Left renal cortex interstitium (tissue), 4 donors: Measurements from ENCODE around the gene FETUB. TPM values are rescaled to one million over a fixed set of nuclear protein-coding genes. Genes with fewer than 3 reads are reported as not detected.
"Not testable (repeated sequence)": the region's sequence is repeated elsewhere in the genome, so short reads cannot be mapped to it uniquely, and the experiment has no call there.

Experiments
- DNase-seq, 4 donors: peaks; one replicate each; pipeline ENCODE4 v3.0.0-alpha.2; 2013; ENCODE audit warnings: low read depth in 4 of 4, low spot score in 2 of 4, missing footprints in 1 of 4
- polyA plus RNA-seq, 4 donors: library from polyadenylated mRNA; unstranded; fragments of 120-200 nt; gene quantifications; one replicate each; pipeline ENCODE4 v1.2.1, GENCODE V29; 2013; ENCODE audit not compliant: insufficient read length in 4 of 4

FETUB gene
- polyA plus RNA-seq, 4 donors = 0.33 to 0.65 (median 0.48) TPM; not detected in 1

GRCh38 chr3:186630950-186631641, 9.1 kb upstream of the FETUB start:
- DNase-seq = no peak

GRCh38 chr3:186633481-186633880, 6.7 kb upstream of the FETUB start:
- no peak for DNase-seq

- not testable (repeated sequence) for DNase-seq
These were observed 6.0 kb upstream of the FETUB start for GRCh38 chr3:186634207-186634606.

DNA sequence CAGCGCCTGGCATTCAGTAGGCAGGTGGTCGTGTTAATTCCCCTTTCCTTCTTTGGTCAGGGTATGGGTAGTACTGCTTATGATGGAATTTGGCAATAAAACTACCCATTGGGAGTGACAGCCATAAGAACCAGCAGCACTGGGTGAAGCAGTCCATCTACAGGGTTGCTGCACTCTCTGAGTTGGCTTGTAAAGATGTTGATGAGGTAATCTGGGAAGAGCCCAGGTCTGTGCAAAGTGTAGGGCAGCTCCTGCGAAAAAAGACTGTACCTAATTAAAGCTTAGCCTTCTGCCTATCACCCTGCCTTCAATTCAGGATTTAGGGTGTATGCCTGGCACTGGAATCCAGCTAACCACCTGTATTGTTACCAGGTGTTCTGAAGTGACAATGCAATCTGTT, 4.7 kb upstream of the FETUB start:
- DNase-seq = no peak

DNA sequence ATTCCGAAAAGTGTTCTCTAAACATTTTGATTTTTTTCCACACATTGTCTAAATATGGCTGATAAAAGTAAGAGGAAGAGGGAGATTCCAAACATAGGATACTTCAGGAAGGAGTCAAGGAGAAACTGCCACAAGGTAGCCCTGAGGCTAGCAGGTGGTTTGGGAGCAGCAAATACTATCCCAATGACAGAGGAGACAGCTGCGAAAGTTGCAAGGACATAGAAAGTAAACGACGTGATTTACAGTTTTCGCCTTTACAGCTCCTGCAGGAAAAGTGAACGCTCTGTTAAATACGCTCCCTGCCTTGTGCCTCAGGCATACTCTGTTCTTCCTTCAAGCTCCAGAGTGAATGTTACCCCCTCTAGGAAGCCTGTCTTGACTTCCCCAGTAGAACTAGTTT, 3.7 kb upstream of the FETUB start:
- DNase-seq = no peak

DNA sequence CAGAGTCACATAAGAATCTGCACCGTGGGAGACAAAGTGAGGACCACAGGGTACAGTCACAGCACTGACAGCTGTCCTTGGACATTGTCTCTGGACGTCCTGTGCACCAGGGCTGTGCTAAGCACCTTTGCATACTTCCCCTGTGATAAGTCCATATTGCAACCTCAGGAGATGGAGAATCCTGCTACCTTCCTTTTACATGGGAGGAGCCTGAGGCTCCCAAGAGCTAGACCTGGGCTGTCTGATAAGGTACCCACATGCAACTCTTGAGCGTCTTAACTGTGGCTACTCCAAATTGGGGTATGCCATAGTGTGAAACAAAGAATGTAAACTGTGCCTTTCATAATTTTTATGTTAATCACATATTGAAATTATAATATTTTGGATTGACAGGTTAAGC, 2.5 kb upstream of the FETUB start:
- DNase-seq = no peak

DNA sequence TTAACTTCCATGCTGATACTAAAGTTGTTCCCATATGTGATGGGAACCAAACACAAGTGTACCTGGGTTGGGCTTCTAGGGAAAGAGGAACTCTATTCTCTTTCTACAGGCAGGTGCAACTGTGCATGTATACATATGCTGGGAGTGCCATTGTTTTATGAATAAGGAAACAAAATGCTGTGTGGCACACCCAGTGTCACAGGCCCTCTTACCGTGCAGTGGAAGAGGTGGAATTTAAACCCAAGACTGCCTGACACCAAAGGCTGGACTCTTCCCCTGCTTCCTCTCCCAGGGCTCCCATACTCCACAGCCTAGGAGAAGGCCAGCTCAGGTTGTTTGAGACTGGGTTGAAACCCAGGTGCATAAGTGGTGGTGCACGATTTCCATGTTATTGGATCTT, 1.9 kb upstream of the FETUB start:
- no peak for DNase-seq

DNA sequence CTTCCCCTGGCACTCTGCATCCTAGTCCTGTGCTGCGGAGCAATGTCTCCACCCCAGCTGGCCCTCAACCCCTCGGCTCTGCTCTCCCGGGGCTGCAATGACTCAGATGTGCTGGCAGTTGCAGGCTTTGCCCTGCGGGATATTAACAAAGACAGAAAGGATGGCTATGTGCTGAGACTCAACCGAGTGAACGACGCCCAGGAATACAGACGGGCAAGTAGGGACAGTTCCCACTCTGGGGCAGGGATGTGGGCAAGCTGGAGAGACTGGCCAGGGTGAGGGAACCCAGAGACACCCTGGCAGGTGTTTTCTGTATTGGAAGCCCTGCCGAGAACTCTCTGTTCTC, 247 bp downstream of the FETUB start:
- DNase-seq = no peak

- DNase-seq = no peak
These were observed 730 bp downstream of the FETUB start for GRCh38 chr3:186640929-186641328.

GRCh38 chr3:186642014-186642413, 1.8 kb downstream of the FETUB start:
- no peak for DNase-seq

DNA sequence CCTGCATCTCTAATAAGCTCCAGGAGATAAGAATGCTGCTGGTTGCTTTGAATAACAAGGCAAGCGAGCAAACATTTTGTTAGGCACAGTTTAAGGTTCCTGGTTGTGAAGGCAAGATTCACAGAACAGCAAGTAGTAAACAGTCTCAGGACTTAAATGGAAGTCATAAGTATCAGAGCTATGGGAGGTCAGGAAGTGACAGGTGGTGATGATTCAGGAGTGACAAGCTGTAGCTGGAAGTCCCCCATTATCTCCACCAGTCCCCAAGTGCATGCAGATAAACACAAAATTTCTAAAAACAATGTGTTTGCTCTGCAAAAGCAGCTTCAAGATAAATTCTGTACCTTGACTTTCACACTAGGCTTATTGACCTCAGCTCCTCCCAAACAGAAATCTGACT, 3.3 kb downstream of the FETUB start:
- no peak for DNase-seq

DNA sequence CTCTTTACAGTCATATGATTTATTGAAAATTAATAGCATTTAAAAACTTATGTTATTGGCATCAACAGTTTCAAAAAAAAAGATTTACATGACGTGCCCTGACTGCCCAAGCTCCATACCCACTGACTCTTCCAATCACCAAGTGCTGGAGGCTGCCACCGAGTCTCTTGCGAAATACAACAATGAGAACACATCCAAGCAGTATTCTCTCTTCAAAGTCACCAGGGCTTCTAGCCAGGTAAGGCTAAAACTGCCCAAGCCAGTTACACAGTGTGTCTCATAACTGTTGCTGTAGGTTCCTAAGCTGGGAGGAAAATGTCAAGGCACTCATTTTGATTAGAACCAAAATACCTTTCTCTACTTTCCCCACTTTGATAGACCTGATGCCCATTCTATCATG, 4.5 kb downstream of the FETUB start:
- DNase-seq = no peak

GRCh38 chr3:186646106-186646505, 5.9 kb downstream of the FETUB start:
- DNase-seq = no peak

GRCh38 chr3:186646841-186647240, 6.6 kb downstream of the FETUB start:
- no peak for DNase-seq

- DNase-seq = no peak
These were observed 8.7 kb downstream of the FETUB start for GRCh38 chr3:186648851-186649250.

DNA sequence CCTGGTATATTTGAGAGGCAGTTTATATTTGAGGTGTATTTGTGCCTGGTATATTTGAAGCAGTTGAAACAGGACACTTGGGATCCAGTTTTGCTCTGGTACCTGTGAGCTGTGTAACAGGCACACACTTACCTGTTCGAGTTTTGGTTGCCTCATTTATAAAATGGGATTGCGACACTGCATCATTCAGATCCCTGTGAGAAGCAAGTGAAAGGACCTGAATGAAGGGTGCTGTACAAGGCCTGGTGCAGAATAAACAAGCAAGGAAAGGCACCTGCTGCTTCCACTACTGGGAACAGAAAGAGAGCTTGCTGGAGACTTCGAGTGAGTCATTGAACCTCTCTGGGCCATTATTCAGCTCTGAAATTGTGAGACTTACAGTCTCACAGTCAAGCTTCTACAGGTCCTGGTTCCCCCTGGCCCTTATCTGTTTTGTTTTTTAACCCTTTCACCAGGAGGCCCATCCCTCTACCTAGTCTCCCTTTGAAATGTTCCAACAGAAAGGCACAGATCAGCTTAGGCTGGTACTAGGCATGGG, 11.5 kb downstream of the FETUB start:
- no peak for DNase-seq

DNA sequence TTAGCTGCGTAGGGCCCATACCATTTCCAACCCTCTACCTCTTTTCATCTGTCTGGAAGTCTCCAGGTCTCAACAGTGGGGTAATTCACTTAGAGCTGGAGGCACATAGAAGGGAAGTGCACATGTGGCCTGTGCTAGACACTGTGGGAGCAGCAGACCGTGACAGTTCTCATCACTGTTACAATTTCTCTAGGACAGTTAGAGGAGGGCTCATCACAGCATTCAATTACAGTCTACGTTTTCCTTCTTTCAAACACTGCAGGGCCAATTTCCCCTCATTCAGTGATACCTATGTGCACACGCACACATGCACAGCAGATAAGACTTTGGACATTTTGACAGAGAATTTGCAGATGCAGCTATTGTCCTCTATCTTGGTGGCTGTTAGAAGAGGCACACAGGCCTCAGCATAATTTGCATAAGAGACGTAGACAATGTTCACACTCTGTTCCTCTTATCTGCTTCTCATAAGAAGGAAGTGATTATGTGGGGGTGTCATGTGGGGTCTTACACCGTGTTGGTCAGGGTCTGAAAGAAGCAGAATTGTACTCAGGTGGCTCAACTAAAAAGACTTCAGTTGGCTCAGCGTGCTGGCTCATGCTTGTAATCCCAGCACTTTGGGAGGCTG, 13.0 kb downstream of the FETUB start:
- DNase-seq = no peak

GRCh38 chr3:186653984-186654383, 13.8 kb downstream of the FETUB start:
- no peak for DNase-seq

GRCh38 chr3:186663361-186664118, 23.3 kb downstream of the FETUB start:
- DNase-seq = no peak

DNA sequence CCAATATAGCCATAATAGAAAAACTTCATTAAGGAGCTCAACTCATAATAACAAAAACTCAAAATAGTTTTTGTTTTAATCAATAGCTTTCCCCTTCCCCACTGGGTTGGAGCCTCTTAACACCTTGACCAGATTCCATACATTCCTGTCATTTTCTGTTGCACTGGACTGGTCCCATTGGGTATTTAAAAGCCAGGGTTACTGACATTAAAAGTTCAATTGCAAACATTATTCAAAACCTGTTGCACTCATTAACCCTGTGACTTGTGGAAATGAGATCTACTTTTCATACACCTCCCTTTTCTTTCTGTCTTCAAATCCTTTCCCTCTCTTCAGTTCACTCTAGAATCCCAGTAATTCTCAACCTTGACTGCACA, 23.9 kb downstream of the FETUB start:
- no peak for DNase-seq

DNA sequence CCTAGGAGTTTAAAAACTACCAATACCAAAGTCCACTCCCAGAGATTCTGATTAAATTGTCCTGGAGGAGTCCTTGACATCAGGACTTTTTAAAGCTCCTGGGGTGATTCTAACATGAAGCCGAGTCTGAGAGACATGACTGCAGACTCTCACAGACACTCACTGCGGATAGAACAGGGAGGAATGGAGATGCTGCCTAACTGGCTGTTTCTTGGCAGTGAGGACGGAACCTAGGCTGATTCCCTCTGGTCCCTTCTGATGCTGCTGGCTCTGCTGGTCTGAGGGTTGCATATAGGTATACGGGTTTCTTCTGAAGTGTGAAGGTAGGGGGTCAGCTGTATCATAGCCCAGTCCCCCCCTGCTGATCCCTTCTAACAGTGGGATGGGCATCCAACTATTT, 24.3 kb downstream of the FETUB start:
- DNase-seq = no peak
